GM10248 (cell line): ENCODE data around the gene RASAL1.
A peak's percentile ranks its signal among the peaks of the same experiment; 100 is the strongest.

Experiments used
- CTCF ChIA-PET: fragments of 300-600 bp; sonication (Branson Sonifier 250); formaldehyde crosslinking; extraction: SDS; loops from one replicate; lab custom pipeline; 2021; ENCODE audit warnings: antibody characterized with exemption; lab: Yijun Ruan, JAX
- POLR2A ChIA-PET: fragments of 350-650 bp; sonication (Branson Sonifier 250); formaldehyde crosslinking; extraction: SDS; loops from one replicate; lab custom pipeline; 2020; ENCODE audit warnings: antibody characterized with exemption; lab: Yijun Ruan, JAX
- DNase-seq: peaks from one replicate; pipeline ENCODE4 v3.0.0; 2012; ENCODE audit errors: extremely low spot score
- TF ChIP-seq, protein P1 (sequence below): IDR thresholded peaks from 2 replicates; pipeline ENCODE4 v1.5.1; 2012; ENCODE audit warnings: mild to moderate bottlenecking, low read depth; ENCODE audit errors: extremely low read depth, missing control alignments, control extremely low read depth

Gene RASAL1

DNA sequence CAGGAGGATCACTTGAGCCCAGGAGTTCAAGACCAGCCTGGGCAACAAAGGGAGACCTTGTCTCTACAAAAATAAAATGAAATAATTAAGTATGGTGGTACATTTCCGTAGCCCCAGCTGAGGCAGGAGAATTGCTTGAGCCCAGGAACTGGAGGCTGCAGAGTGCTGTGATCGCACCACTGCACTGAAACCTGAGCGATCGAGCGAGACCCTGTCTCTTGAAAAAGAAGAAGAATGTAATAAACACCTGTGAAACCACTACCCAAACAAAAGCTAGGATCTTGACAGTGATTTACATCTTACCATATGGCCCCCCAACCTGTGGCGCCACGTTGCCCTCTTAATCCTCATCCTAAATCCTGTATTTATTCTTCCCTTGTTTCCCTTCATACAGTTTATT, 84.8 kb downstream of the RASAL1 start:
- no peak for DNase-seq
- TF ChIP-seq, protein P1, sequence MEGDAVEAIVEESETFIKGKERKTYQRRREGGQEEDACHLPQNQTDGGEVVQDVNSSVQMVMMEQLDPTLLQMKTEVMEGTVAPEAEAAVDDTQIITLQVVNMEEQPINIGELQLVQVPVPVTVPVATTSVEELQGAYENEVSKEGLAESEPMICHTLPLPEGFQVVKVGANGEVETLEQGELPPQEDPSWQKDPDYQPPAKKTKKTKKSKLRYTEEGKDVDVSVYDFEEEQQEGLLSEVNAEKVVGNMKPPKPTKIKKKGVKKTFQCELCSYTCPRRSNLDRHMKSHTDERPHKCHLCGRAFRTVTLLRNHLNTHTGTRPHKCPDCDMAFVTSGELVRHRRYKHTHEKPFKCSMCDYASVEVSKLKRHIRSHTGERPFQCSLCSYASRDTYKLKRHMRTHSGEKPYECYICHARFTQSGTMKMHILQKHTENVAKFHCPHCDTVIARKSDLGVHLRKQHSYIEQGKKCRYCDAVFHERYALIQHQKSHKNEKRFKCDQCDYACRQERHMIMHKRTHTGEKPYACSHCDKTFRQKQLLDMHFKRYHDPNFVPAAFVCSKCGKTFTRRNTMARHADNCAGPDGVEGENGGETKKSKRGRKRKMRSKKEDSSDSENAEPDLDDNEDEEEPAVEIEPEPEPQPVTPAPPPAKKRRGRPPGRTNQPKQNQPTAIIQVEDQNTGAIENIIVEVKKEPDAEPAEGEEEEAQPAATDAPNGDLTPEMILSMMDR, result no peak
- ChIA-PET CTCF (interaction anchor here (0.9 to 9.8 kb wide), 8 partner anchors 13 to 123 kb away, joined by 3 to 135 read pairs (median 49); no protein-coding TSS in a partner anchor), POLR2A (no interaction called here)

DNA sequence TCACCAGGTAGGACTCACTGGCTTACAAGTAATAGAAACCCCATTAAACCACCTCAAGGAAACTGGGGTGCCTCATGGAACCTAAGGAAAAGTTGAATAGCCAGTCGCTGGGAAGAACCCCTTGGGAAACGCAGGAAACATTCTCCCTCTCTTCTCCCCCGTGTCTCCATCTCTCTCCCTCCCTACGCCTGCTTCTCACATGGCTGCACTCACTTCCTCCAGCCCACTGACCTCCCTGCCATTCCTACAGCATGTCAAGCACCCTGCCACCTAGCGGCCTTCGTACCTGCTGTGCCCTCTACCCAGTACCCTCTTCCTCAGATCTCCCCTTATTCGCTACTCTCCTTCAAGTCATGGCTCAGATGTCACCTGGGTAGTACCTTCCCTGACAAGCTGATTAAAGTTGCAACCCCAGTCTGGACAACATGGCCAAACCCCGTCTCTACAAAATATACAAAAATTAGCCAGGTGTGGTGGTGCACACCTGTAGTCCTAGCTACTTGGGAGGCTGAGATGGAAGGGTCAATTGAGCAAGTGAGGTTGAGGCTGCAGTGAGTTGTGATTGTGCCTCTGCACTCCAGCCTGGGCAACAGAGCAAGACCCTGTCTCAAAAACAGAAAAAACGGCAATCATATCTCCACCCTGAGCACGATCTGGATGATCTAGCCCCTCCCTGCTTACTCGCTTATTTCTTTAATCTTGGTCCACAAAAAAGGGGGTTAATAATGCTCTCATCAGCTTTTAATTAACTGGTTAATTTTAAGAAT, 85.4 kb downstream of the RASAL1 start:
- ChIA-PET POLR2A (no interaction called here), CTCF (interaction anchor here (0.9 to 9.8 kb wide), 16 partner anchors 12 to 123 kb away, joined by 3 to 135 read pairs (median 7); no protein-coding TSS in a partner anchor)
- TF ChIP-seq, protein P1, result peak; percentile 47
- no peak for DNase-seq
